Neural cell (in vitro differentiated cells): ENCODE data around the gene NCOA5.

ENCODE experiments used
- EZH2 ChIP-seq: fragments of 200-600, 300-800 bp; shearing (Covaris generic), sonication (generic); IDR thresholded peaks from 2 replicates; pipeline ENCODE4 v1.6.1; 2014; ENCODE audit warnings: antibody characterized with exemption, low read length, borderline replicate concordance, mild to moderate bottlenecking; ENCODE audit not compliant: insufficient read depth, poor library complexity, severe bottlenecking
- TAF1 ChIP-seq: IDR thresholded peaks from 2 replicates; pipeline ENCODE4 v1.6.1; 2012; ENCODE audit warnings: low read depth
- TF ChIP-seq, protein P1 (sequence below): fragments of 450-650 bp; IDR thresholded peaks from 2 replicates; pipeline ENCODE4 v1.5.1; 2014; ENCODE audit warnings: antibody characterized with exemption, mild to moderate bottlenecking, moderate library complexity; ENCODE audit not compliant: poor library complexity, severe bottlenecking

DNA sequence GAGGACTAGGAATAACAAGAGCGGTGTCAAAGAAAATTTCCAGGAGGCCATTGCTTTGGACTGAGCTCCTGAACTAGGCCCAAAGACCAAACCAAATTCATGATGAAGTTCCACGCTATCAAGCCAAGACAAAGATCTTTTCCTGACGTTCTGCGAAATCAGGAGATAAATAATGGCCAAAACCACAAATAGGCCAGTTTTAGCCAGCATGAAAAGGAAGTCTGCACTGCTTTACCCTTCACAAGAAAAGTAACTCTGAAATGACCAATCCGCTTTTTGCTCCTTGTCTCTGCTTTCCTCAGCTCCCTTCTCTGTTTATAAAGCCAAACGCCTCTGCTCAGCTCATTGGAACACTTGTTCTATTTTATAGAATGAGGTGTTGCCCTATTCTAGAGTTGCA lies 6.7 kb downstream of the NCOA5 start:
- TF ChIP-seq EZH2 (no peak), TAF1 (no peak)
- TF ChIP-seq, protein P1, sequence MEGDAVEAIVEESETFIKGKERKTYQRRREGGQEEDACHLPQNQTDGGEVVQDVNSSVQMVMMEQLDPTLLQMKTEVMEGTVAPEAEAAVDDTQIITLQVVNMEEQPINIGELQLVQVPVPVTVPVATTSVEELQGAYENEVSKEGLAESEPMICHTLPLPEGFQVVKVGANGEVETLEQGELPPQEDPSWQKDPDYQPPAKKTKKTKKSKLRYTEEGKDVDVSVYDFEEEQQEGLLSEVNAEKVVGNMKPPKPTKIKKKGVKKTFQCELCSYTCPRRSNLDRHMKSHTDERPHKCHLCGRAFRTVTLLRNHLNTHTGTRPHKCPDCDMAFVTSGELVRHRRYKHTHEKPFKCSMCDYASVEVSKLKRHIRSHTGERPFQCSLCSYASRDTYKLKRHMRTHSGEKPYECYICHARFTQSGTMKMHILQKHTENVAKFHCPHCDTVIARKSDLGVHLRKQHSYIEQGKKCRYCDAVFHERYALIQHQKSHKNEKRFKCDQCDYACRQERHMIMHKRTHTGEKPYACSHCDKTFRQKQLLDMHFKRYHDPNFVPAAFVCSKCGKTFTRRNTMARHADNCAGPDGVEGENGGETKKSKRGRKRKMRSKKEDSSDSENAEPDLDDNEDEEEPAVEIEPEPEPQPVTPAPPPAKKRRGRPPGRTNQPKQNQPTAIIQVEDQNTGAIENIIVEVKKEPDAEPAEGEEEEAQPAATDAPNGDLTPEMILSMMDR: no peak
